ENCODE data around the gene ADCY1.

ADCY1 gene

DNA sequence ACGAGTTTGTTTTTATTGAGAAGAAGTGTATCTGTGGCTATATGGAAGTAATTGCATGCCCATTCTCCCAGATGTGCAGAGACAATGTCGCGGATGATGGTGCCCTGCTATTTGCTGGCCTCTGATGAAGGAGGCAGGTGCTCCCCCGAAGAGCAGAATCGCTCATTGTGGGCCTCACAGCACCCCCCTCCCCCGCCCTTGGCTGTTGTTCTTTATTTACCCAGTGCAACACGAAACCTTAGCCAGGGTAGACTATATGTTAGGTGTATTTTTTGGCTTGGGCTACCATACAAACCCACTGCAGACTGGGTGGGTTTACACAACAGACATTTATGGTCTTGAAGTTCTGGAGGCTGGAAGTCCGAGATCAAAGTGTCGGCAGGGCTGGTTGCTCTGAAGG lies 3.4 kb upstream of the ADCY1 start:
- no peak overlapping the region for H3K4me3 ChIP-seq (ENCODE audit: low read length)
- TF ChIP-seq, protein P1, sequence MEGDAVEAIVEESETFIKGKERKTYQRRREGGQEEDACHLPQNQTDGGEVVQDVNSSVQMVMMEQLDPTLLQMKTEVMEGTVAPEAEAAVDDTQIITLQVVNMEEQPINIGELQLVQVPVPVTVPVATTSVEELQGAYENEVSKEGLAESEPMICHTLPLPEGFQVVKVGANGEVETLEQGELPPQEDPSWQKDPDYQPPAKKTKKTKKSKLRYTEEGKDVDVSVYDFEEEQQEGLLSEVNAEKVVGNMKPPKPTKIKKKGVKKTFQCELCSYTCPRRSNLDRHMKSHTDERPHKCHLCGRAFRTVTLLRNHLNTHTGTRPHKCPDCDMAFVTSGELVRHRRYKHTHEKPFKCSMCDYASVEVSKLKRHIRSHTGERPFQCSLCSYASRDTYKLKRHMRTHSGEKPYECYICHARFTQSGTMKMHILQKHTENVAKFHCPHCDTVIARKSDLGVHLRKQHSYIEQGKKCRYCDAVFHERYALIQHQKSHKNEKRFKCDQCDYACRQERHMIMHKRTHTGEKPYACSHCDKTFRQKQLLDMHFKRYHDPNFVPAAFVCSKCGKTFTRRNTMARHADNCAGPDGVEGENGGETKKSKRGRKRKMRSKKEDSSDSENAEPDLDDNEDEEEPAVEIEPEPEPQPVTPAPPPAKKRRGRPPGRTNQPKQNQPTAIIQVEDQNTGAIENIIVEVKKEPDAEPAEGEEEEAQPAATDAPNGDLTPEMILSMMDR (IDR thresholded peaks at IDR 0.05; ENCODE audit: insufficient read depth, low read depth, low read length, missing control alignments), result no peak
- no peak for DNase-seq (ENCODE audit: low read depth)

DNA sequence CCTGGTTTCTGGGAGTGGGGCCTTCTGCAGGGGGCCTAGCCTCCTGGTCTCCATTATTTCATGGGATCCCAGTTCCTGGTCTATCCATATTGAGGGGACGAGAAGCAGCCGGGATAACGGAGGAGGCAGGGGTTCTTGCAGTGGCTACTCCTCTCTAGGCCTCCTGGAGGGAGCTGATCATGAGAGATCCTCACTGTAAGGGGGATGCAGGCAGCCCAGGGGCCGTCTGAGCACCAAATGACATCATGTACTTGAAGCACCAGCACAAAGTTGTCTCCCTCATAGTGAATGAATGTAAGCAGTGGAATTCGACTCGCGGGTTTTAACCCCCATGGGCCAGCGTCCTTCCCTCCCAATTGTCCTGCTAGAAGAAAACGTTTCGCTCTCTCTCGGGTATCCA lies 964 bp upstream of the ADCY1 start:
- TF ChIP-seq, protein P1 (IDR thresholded peaks at IDR 0.05; ENCODE audit: insufficient read depth, low read depth, low read length, missing control alignments), result no peak
- DNase-seq (ENCODE audit: low read depth), result no peak
- H3K4me3 ChIP-seq (ENCODE audit: low read length), result no peak overlapping the region

DNA sequence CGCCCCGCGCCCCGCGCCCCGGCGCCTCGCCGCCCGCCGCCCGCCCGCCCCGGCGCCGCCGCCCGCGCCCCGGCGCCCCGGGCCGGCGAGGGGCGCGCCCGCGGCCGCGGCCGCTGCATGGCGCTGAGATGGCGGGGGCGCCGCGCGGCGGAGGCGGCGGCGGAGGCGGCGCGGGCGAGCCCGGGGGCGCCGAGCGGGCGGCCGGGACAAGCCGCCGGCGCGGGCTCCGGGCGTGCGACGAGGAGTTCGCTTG lies 174 bp downstream of the ADCY1 start:
- no peak overlapping the region for H3K4me3 ChIP-seq (ENCODE audit: low read length)
- no peak for DNase-seq (ENCODE audit: low read depth)
- TF ChIP-seq, protein P1 (IDR thresholded peaks at IDR 0.05; ENCODE audit: insufficient read depth, low read depth, low read length, missing control alignments), result no peak

DNA sequence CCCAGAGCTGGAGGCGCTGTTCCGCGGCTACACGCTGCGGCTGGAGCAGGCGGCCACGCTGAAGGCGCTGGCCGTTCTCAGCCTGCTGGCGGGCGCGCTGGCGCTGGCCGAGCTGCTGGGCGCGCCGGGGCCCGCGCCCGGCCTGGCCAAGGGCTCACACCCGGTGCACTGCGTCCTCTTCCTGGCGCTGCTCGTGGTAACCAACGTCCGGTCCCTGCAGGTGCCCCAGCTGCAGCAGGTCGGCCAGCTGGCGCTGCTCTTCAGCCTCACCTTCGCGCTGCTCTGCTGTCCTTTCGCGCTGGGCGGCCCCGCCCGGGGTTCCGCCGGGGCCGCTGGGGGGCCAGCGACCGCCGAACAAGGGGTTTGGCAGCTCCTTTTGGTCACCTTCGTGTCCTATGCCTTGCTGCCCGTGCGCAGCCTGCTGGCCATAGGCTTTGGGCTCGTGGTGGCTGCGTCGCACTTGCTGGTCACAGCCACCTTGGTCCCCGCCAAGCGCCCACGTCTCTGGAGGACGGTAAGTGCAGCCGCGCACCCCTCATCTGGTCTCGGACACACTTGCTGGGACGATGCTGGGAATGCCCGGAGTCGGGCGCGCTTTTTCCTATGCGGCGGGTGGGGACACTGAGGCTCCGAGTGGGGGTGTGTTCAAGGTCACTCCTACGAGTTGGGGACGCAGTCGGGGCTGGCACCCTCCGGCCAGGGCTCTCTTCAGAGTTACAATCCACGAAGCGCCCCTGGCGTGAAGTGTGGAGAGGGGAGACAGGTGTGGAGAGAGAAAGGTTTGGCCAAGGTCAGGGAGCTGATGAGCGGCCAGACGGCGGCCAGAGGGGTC lies 717 bp downstream of the ADCY1 start:
- peak; percentile 50 for DNase-seq (ENCODE audit: low read depth)
- TF ChIP-seq, protein P1 (IDR thresholded peaks at IDR 0.05; ENCODE audit: insufficient read depth, low read depth, low read length, missing control alignments), result no peak
- peak overlapping the region; percentile 28 for H3K4me3 ChIP-seq (ENCODE audit: low read length)

DNA sequence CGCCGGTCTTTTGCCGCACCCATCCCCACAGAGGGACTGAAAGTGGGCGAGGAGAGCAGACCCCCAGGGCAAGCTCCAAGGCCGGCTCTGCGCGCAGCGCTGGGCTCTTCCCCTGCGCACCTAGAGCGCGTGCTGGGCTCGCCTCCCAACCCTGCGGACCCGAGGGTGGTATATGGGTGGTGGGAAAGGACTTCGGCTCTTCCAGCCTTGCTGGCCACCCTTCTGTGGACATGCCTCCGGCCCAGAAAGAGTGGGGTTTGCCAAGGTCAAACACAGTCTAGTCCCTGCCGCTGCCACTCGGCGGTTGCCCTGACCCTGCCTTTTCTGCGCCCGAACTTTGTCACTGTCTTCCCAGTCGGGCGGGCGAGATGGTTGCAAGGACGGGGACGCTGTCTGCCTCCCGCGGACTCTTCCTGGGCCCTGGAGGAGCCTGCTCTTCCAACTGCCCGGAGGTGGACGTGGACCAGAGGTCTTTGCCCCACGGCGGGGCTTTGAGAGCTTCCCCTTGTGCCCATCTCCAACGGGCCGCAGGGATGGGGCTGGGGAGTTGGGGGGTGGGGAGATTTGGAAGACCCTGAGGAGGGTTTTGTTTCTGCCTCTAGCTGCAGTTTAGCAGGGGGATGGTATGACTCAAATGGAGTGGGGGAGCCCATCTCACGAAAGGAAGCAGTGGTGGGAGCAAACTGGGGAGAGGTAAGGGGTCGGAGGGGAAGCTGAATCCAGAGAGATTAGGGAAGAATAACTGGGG lies 1.5 kb downstream of the ADCY1 start:
- TF ChIP-seq, protein P1 (IDR thresholded peaks at IDR 0.05; ENCODE audit: insufficient read depth, low read depth, low read length, missing control alignments), result no peak
- DNase-seq (ENCODE audit: low read depth), result no peak
- no peak overlapping the region for H3K4me3 ChIP-seq (ENCODE audit: low read length)

DNA sequence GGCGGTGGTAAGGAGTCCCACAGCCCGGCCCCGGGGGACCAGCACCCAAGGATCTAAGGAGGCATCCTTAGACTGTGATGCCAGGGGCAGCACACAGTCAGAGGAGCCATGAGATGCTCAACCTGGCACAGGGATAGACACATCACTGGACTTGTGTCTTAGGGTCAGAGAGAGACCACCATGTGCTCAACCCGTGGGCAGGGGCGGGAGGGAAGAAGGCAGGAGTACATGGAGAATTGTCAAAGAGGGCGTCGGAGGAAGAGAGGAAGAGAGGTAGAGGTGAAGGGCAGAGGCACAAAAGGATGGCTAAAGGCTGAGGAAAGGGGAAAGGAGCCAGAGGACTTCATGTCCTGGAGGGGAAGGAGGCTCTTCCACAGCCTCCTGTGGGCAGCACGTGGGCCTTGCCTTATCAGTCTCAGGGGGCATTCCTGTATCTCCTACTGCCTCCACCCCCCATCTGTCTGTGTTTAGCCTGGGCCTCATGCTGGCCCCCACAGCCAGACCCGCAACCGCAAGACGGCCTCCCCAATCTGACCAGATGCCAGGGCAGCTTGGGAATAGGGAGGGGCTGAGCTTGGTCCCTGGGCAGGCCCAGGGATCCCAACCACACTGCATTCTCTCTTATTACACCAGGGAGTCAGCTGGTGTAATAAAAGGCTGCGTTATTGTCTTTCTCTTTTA lies 2.2 kb downstream of the ADCY1 start:
- DNase-seq (ENCODE audit: low read depth), result no peak
- TF ChIP-seq, protein P1 (IDR thresholded peaks at IDR 0.05; ENCODE audit: insufficient read depth, low read depth, low read length, missing control alignments), result no peak
- H3K4me3 ChIP-seq (ENCODE audit: low read length), result no peak overlapping the region

Measured in epithelial cell of esophagus (primary cell).